ENCODE results near the gene ALOX15B. TPM values are rescaled to one million over a fixed set of nuclear protein-coding genes. Genes with fewer than 3 reads are reported as not detected.

The ALOX15B gene
- total and polyA plus RNA-seq, 9 of the 15 experiments (the other 6 are each of a cell fraction or from before 2014, with no cell fraction given) = 0.04 TPM; not detected in 8

GRCh38 chr17:8064561-8065019 lies 25.7 kb downstream of the ALOX15B start:
- no peaks in the 10 kb centered on the region for H3K79me2 ChIP-seq (ENCODE audit: control insufficient read depth, insufficient read depth, low read length)
- H3K9ac ChIP-seq (ENCODE audit: insufficient read depth in 1 of 2, low read depth in 2 of 2, low read length in 2 of 2) = peak overlapping the region in 1 of 2 experiments; percentile 51; a peak in 2 of 4 replicates
- no peaks in the 10 kb centered on the region for H4K20me1 ChIP-seq (replicated peaks; ENCODE audit: control insufficient read depth, insufficient read depth, low read length)
- H2AFZ ChIP-seq (ENCODE audit: low read depth, low read length) = no peak overlapping the region
- no TSS peak for BruUV-seq (replicated peaks)
- H3K27ac ChIP-seq (ENCODE audit: extremely low read depth, low read depth, low read length) = no peak overlapping the region
- CTCF ChIA-PET (ENCODE audit: low intra/inter-chr PET ratio) = no interaction called here
- FAIRE-seq = no peak
- intact Hi-C loops (cut with micrococcal nuclease) = no loop called here
- peaks cover 8 to 14% of the 10 kb centered on the region in 2 experiments; a peak in 4 of 5 replicates for H3K4me1 ChIP-seq (replicated peaks in 1 of 2; ENCODE audit: control insufficient read depth in 2 of 2, insufficient read depth in 2 of 2, low read length in 2 of 2)
- no peaks in the 10 kb centered on the region for H3K36me3 ChIP-seq (ENCODE audit: control insufficient read depth, insufficient read depth, low read length)
- WGBS (ENCODE audit: insufficient coverage, low coverage, missing lambda C conversion rate) = no CpG with 5 or more reads among the region's 6 CpGs
- in situ Hi-C loops (cut with MboI) = loop anchor here (25.0 kb wide), 2 partner anchors 723 to 923 kb away; partner anchors contain the start of gene MFSD6L
- H3K4me3 ChIP-seq = no peak overlapping the region
- no peaks in the 10 kb centered on the region for H3K27me3 ChIP-seq (ENCODE audit: control insufficient read depth in 2 of 2, insufficient read depth in 2 of 2, low read length in 2 of 2)
- no peak for ATAC-seq
- H3K9me1 ChIP-seq (ENCODE audit: control insufficient read depth, insufficient read depth, low read length) = no peaks in the 10 kb centered on the region
- H3K9me3 ChIP-seq (replicated peaks; ENCODE audit: control insufficient read depth, insufficient read depth, low read depth, low read length) = no peaks in the 10 kb centered on the region
- DNase-seq (ENCODE audit: extremely low read depth in 1 of 4, low spot score in 3 of 4) = no peak
- no peak overlapping the region for H3K4me2 ChIP-seq (ENCODE audit: insufficient read depth, low read length)
- POLR2A ChIA-PET = interaction anchor here (1.0 to 1.1 kb wide), 2 partner anchors 9 to 13 kb away, joined by 3 read pairs; no protein-coding TSS in a partner anchor
- TF ChIP-seq MAFG (tag; conservative IDR thresholded peaks at IDR 0.05) = no peak
- TF ChIP-seq LCOR (CRISPR knock-in tag; IDR thresholded peaks at IDR 0.05) = no peak
- TF ChIP-seq ELF2 (CRISPR knock-in tag; IDR thresholded peaks at IDR 0.05) = no peak
- TF ChIP-seq TGIF2 (CRISPR knock-in tag; IDR thresholded peaks at IDR 0.05) = no peak
- no peak for TF ChIP-seq CBX3 (IDR thresholded peaks at IDR 0.05; ENCODE audit: borderline replicate concordance in 1 of 2, low read length in 2 of 2)
- TF ChIP-seq EP300 (IDR thresholded peaks at IDR 0.05; ENCODE audit: low read length) = no peak
- no peak for TF ChIP-seq EHMT2 (IDR thresholded peaks at IDR 0.05)
- TF ChIP-seq ZZZ3 (IDR thresholded peaks at IDR 0.05) = no peak
- TF ChIP-seq, protein P1, sequence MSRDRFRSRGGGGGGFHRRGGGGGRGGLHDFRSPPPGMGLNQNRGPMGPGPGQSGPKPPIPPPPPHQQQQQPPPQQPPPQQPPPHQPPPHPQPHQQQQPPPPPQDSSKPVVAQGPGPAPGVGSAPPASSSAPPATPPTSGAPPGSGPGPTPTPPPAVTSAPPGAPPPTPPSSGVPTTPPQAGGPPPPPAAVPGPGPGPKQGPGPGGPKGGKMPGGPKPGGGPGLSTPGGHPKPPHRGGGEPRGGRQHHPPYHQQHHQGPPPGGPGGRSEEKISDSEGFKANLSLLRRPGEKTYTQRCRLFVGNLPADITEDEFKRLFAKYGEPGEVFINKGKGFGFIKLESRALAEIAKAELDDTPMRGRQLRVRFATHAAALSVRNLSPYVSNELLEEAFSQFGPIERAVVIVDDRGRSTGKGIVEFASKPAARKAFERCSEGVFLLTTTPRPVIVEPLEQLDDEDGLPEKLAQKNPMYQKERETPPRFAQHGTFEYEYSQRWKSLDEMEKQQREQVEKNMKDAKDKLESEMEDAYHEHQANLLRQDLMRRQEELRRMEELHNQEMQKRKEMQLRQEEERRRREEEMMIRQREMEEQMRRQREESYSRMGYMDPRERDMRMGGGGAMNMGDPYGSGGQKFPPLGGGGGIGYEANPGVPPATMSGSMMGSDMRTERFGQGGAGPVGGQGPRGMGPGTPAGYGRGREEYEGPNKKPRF (IDR thresholded peaks at IDR 0.05; ENCODE audit: low read depth, low read length) = no peak
- TF ChIP-seq, protein P2, sequence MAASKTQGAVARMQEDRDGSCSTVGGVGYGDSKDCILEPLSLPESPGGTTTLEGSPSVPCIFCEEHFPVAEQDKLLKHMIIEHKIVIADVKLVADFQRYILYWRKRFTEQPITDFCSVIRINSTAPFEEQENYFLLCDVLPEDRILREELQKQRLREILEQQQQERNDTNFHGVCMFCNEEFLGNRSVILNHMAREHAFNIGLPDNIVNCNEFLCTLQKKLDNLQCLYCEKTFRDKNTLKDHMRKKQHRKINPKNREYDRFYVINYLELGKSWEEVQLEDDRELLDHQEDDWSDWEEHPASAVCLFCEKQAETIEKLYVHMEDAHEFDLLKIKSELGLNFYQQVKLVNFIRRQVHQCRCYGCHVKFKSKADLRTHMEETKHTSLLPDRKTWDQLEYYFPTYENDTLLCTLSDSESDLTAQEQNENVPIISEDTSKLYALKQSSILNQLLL (CRISPR knock-in tag; IDR thresholded peaks at IDR 0.05; ENCODE audit: borderline replicate concordance) = no peak
- TF ChIP-seq, protein P3, sequence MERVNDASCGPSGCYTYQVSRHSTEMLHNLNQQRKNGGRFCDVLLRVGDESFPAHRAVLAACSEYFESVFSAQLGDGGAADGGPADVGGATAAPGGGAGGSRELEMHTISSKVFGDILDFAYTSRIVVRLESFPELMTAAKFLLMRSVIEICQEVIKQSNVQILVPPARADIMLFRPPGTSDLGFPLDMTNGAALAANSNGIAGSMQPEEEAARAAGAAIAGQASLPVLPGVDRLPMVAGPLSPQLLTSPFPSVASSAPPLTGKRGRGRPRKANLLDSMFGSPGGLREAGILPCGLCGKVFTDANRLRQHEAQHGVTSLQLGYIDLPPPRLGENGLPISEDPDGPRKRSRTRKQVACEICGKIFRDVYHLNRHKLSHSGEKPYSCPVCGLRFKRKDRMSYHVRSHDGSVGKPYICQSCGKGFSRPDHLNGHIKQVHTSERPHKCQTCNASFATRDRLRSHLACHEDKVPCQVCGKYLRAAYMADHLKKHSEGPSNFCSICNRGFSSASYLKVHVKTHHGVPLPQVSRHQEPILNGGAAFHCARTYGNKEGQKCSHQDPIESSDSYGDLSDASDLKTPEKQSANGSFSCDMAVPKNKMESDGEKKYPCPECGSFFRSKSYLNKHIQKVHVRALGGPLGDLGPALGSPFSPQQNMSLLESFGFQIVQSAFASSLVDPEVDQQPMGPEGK (CRISPR knock-in tag; IDR thresholded peaks at IDR 0.05; ENCODE audit: borderline replicate concordance) = no peak
- no peak for TF ChIP-seq RBM34 (IDR thresholded peaks at IDR 0.05; ENCODE audit: borderline replicate concordance, insufficient read depth, low read length)
